Mesothelial cell of epicardium (in vitro differentiated cells): ENCODE data around the gene HDAC7. TPM values are rescaled to one million over a fixed set of nuclear protein-coding genes. Genes with fewer than 3 reads are reported as not detected.

ENCODE experiments used
- DNase-seq, 2 experiments: peaks; one replicate each; pipeline ENCODE4 v3.0.0; 2021; ENCODE audit warnings: low spot score in 2 of 2; ENCODE audit not compliant: unreplicated experiment in 2 of 2
- H3K27ac Mint-ChIP-seq: 2 replicates; pipeline ENCODE4 v1.8.0; 2021; ENCODE audit warnings: mixed read lengths
- H3K27me3 Mint-ChIP-seq: 2 replicates; pipeline ENCODE4 v1.8.0; 2021; ENCODE audit warnings: low read depth, mixed read lengths
- H3K36me3 Mint-ChIP-seq: 2 replicates; pipeline ENCODE4 v1.8.0; 2021; ENCODE audit warnings: mixed read lengths
- H3K4me1 Mint-ChIP-seq: 2 replicates; pipeline ENCODE4 v1.8.0; 2021; ENCODE audit warnings: mixed read lengths
- H3K4me3 Mint-ChIP-seq: 2 replicates; pipeline ENCODE4 v1.8.0; 2021; ENCODE audit warnings: mild to moderate bottlenecking, moderate library complexity, mixed read lengths
- H3K9me3 Mint-ChIP-seq: 2 replicates; pipeline ENCODE4 v1.8.0; 2021; ENCODE audit warnings: mixed read lengths
- CTCF ChIP-seq: fragments of 200-600 bp; sonication (generic); IDR thresholded peaks from one replicate; pipeline ENCODE4 v1.5.0; 2021; ENCODE audit warnings: antibody characterized with exemption; ENCODE audit not compliant: unreplicated experiment
- total RNA-seq: library from RNA; stranded (reverse); gene quantifications from 3 replicates; pipeline ENCODE4 v1.2.1, GENCODE V29; 2021

Gene HDAC7
- total RNA-seq, 1 donor from 2014 or later: 132 TPM

GRCh38 chr12:47734725-47735480 is 84.8 kb downstream of the HDAC7 start:
- Mint-ChIP-seq H3K4me1 (peaks cover 35% of the 10 kb centered on the region), H3K4me3 (no peak overlapping the region), H3K36me3 (no peaks in the 10 kb centered on the region), H3K27me3 (no peaks in the 10 kb centered on the region), H3K27ac (peak overlapping the region; percentile 77), H3K9me3 (no peaks in the 10 kb centered on the region)
- no peak for TF ChIP-seq CTCF
- DNase-seq: no peak

GRCh38 chr12:47733142-47733541 is 86.6 kb downstream of the HDAC7 start:
- Mint-ChIP-seq H3K9me3 (no peaks in the 10 kb centered on the region), H3K4me3 (no peak overlapping the region), H3K27ac (no peak overlapping the region), H3K27me3 (no peaks in the 10 kb centered on the region), H3K36me3 (no peaks in the 10 kb centered on the region), H3K4me1 (peaks cover 42% of the 10 kb centered on the region)
- TF ChIP-seq CTCF: no peak
- DNase-seq: no peak

Other genes starting within 250 kb of the HDAC7 start
- gene RPAP3, start 113.9 kb downstream of the HDAC7 start, total RNA-seq: 36.8 to 40.4 TPM (median 39.6 TPM) in 3 replicates
- 0.11 to 0.51 TPM (median 0.29 TPM) in 3 replicates for gene ENDOU, start 94.4 kb downstream of the HDAC7 start, total RNA-seq
- 18.0 to 20.9 TPM (median 19.4 TPM) in 3 replicates for gene RAPGEF3, start 61.0 kb downstream of the HDAC7 start, total RNA-seq
- gene SLC48A1, start 46.7 kb downstream of the HDAC7 start, total RNA-seq: 25.3 to 27.7 TPM (median 27.0 TPM) in 3 replicates
- gene VDR, start 85.1 kb upstream of the HDAC7 start, total RNA-seq: 0.36 to 0.54 TPM (median 0.51 TPM) in 3 replicates
- 73.7 to 83.1 TPM (median 80.1 TPM) in 3 replicates for gene TMEM106C, start 143.7 kb upstream of the HDAC7 start, total RNA-seq
- 70.9 to 86.4 TPM (median 80.6 TPM) in 3 replicates for gene COL2A1, start 184.6 kb upstream of the HDAC7 start, total RNA-seq